Bronchial epithelial cell (primary cell): ENCODE measurements around the gene AWAT2. TPM values are rescaled to one million over a fixed set of nuclear protein-coding genes. Genes with fewer than 3 reads are reported as not detected.

Experiments
- DNase-seq: peaks from one replicate; pipeline ENCODE4 v3.0.0-alpha.2; 2010; ENCODE audit warnings: low read depth
- FAIRE-seq: peaks from 2 replicates; lab custom pipeline; 2011; peaks lifted over from hg19 to GRCh38; lab: Jason Lieb, UNC
- H3K27me3 ChIP-seq: 2 replicates; pipeline ENCODE4 v1.5.1; 2011; ENCODE audit warnings: low read length; ENCODE audit not compliant: control insufficient read depth, insufficient read depth
- H3K36me3 ChIP-seq: 2 replicates; pipeline ENCODE4 v1.5.1; 2011; ENCODE audit warnings: low read length; ENCODE audit not compliant: control insufficient read depth, insufficient read depth
- H3K4me3 ChIP-seq: 2 replicates; pipeline ENCODE4 v1.5.1; 2011; ENCODE audit warnings: mild to moderate bottlenecking, low read depth, low read length, control low read depth
- CTCF ChIP-seq: IDR thresholded peaks from 2 replicates; pipeline ENCODE4 v1.5.1; 2011; ENCODE audit warnings: mild to moderate bottlenecking, moderate library complexity, low read length, control low read depth, inconsistent platforms; ENCODE audit not compliant: insufficient read depth, severe bottlenecking
- total RNA-seq: library from RNA; depleted of rRNA; stranded (reverse); fragments of >200 nt; gene quantifications from 2 replicates; pipeline ENCODE4 v1.2.1, GENCODE V29; 2014

Gene AWAT2
- total RNA-seq, 1 donor from 2014 or later = not detected

GRCh38 chrX:70066646-70067045, 16.9 kb upstream of the AWAT2 start:
- FAIRE-seq (no peak), DNase-seq (no peak)
- no peak for TF ChIP-seq CTCF
- no peaks in the 10 kb centered on the region for H3K36me3 ChIP-seq
- H3K27me3 ChIP-seq = no peaks in the 10 kb centered on the region
- H3K4me3 ChIP-seq = no peak overlapping the region

- H3K27me3 ChIP-seq = no peaks in the 10 kb centered on the region
- H3K4me3 ChIP-seq = no peak overlapping the region
- no peak for TF ChIP-seq CTCF
- DNase-seq (no peak), FAIRE-seq (no peak)
- H3K36me3 ChIP-seq = no peaks in the 10 kb centered on the region
These were observed 13.3 kb upstream of the AWAT2 start for GRCh38 chrX:70062961-70063550.

- no peak for TF ChIP-seq CTCF
- DNase-seq (no peak), FAIRE-seq (no peak)
- no peaks in the 10 kb centered on the region for H3K36me3 ChIP-seq
- no peak within 1 kb of the TSS for H3K4me3 ChIP-seq
- no peaks in the 10 kb centered on the region for H3K27me3 ChIP-seq
These were observed 12.3 kb upstream of the AWAT2 start, which contains the start of gene OTUD6A for GRCh38 chrX:70062076-70062475. Gene OTUD6A, plus strand, starts transcription at chrX:70062457. Its CDS starts 68 bp downstream, at chrX:70062525.

- TF ChIP-seq CTCF = no peak
These were observed 4.7 kb upstream of the AWAT2 start for GRCh38 chrX:70054391-70054790.

GRCh38 chrX:70052895-70053615, 3.3 kb upstream of the AWAT2 start:
- DNase-seq (no peak), FAIRE-seq (no peak)
- Histone ChIP-seq H3K27me3 (no peaks in the 10 kb centered on the region), H3K4me3 (no peak overlapping the region), H3K36me3 (no peaks in the 10 kb centered on the region)
- TF ChIP-seq CTCF = no peak

More at GRCh38 chrX:70054391-70054790, 4.7 kb upstream of the AWAT2 start:
- DNase-seq (no peak), FAIRE-seq (no peak)
- Histone ChIP-seq H3K36me3 (no peaks in the 10 kb centered on the region), H3K27me3 (no peaks in the 10 kb centered on the region), H3K4me3 (no peak overlapping the region)
